ES-I3 (cell line): ENCODE data around the gene PI3.

Source experiments
- H3K36me3 ChIP-seq: 2 replicates; pipeline ENCODE4 v1.6.1; 2013; ENCODE audit warnings: mild to moderate bottlenecking, low read length, control low read depth, moderate library complexity; ENCODE audit not compliant: insufficient read depth
- H3K4me1 ChIP-seq: 2 replicates; pipeline ENCODE4 v1.6.1; 2013; ENCODE audit warnings: mild to moderate bottlenecking, control low read depth, low read length; ENCODE audit not compliant: insufficient read depth
- H3K9ac ChIP-seq: 2 replicates; pipeline ENCODE4 v1.6.1; 2013; ENCODE audit warnings: low read depth, mild to moderate bottlenecking, low read length, moderate library complexity
- H3K9me3 ChIP-seq: 2 replicates; pipeline ENCODE4 v1.6.1; 2013; ENCODE audit warnings: mild to moderate bottlenecking, low read length, moderate library complexity; ENCODE audit not compliant: control insufficient read depth, insufficient read depth

PI3 gene

GRCh38 chr20:45163083-45163803 is 11.5 kb upstream of the PI3 start:
- no peaks in the 10 kb centered on the region for H3K36me3 ChIP-seq
- H3K9ac ChIP-seq: no peak overlapping the region
- no peaks in the 10 kb centered on the region for H3K9me3 ChIP-seq
- H3K4me1 ChIP-seq: no peaks in the 10 kb centered on the region

GRCh38 chr20:45164906-45165305 is 9.8 kb upstream of the PI3 start:
- no peaks in the 10 kb centered on the region for H3K36me3 ChIP-seq
- H3K9ac ChIP-seq: no peak overlapping the region
- H3K4me1 ChIP-seq: no peaks in the 10 kb centered on the region
- H3K9me3 ChIP-seq: no peaks in the 10 kb centered on the region

- H3K4me1 ChIP-seq: no peaks in the 10 kb centered on the region
- H3K9ac ChIP-seq: no peak overlapping the region
- H3K36me3 ChIP-seq: no peaks in the 10 kb centered on the region
- no peaks in the 10 kb centered on the region for H3K9me3 ChIP-seq
Measured at GRCh38 chr20:45173522-45173921, 1.2 kb upstream of the PI3 start.

- H3K4me1 ChIP-seq: no peaks in the 10 kb centered on the region
- H3K9me3 ChIP-seq: no peaks in the 10 kb centered on the region
- no peaks in the 10 kb centered on the region for H3K36me3 ChIP-seq
- H3K9ac ChIP-seq: no peak overlapping the region
Measured at GRCh38 chr20:45176526-45177267, 2.0 kb downstream of the PI3 start.

GRCh38 chr20:45179166-45179565 is 4.5 kb downstream of the PI3 start:
- H3K9ac ChIP-seq: no peak overlapping the region
- H3K9me3 ChIP-seq: no peaks in the 10 kb centered on the region
- H3K36me3 ChIP-seq: no peaks in the 10 kb centered on the region
- H3K4me1 ChIP-seq: no peaks in the 10 kb centered on the region

GRCh38 chr20:45181639-45182038 is 6.9 kb downstream of the PI3 start:
- Histone ChIP-seq H3K36me3 (no peaks in the 10 kb centered on the region), H3K9me3 (no peaks in the 10 kb centered on the region), H3K9ac (no peak overlapping the region), H3K4me1 (no peaks in the 10 kb centered on the region)

- Histone ChIP-seq H3K36me3 (no peaks in the 10 kb centered on the region), H3K4me1 (no peaks in the 10 kb centered on the region), H3K9ac (no peak overlapping the region), H3K9me3 (no peaks in the 10 kb centered on the region)
Measured at GRCh38 chr20:45183084-45183483, 8.4 kb downstream of the PI3 start.

- no peak overlapping the region for H3K9ac ChIP-seq
Measured at GRCh38 chr20:45187693-45188092, 13.0 kb downstream of the PI3 start.

GRCh38 chr20:45189067-45189609 is 14.4 kb downstream of the PI3 start:
- Histone ChIP-seq H3K36me3 (no peaks in the 10 kb centered on the region), H3K9ac (no peak overlapping the region), H3K9me3 (no peaks in the 10 kb centered on the region), H3K4me1 (no peaks in the 10 kb centered on the region)

More at GRCh38 chr20:45187693-45188092, 13.0 kb downstream of the PI3 start:
- Histone ChIP-seq H3K9me3 (no peaks in the 10 kb centered on the region), H3K4me1 (no peaks in the 10 kb centered on the region), H3K36me3 (no peaks in the 10 kb centered on the region)

GRCh38 chr20:45189861-45190260 is 15.2 kb downstream of the PI3 start:
- H3K9ac ChIP-seq: no peak overlapping the region
- no peaks in the 10 kb centered on the region for H3K4me1 ChIP-seq
- H3K36me3 ChIP-seq: no peaks in the 10 kb centered on the region

GRCh38 chr20:45191926-45192325 is 17.2 kb downstream of the PI3 start:
- H3K9me3 ChIP-seq: no peaks in the 10 kb centered on the region
- H3K36me3 ChIP-seq: no peaks in the 10 kb centered on the region
- H3K9ac ChIP-seq: no peak overlapping the region
- H3K4me1 ChIP-seq: no peaks in the 10 kb centered on the region

More at GRCh38 chr20:45189861-45190260, 15.2 kb downstream of the PI3 start:
- H3K9me3 ChIP-seq: no peaks in the 10 kb centered on the region

- Histone ChIP-seq H3K4me1 (no peaks in the 10 kb centered on the region), H3K9me3 (no peaks in the 10 kb centered on the region), H3K36me3 (no peaks in the 10 kb centered on the region), H3K9ac (no peak overlapping the region)
Measured at GRCh38 chr20:45193331-45193730, 18.6 kb downstream of the PI3 start.

GRCh38 chr20:45206725-45207124 is 32.0 kb downstream of the PI3 start, which contains the start of gene SEMG1:
TSS of gene SEMG1 (plus strand) at chr20:45207033. CDS start at chr20:45207054, 21 bp downstream.
- H3K4me1 ChIP-seq: peaks cover 26% of the 10 kb centered on the region
- no peaks in the 10 kb centered on the region for H3K9me3 ChIP-seq

GRCh38 chr20:45209924-45210323 is 35.2 kb downstream of the PI3 start:
- no peaks in the 10 kb centered on the region for H3K9me3 ChIP-seq
- H3K36me3 ChIP-seq: no peaks in the 10 kb centered on the region
- H3K4me1 ChIP-seq: peaks cover 26% of the 10 kb centered on the region
- H3K9ac ChIP-seq: no peak overlapping the region

More at GRCh38 chr20:45206725-45207124, 32.0 kb downstream of the PI3 start, which contains the start of gene SEMG1:
- H3K9ac ChIP-seq: no peak within 1 kb of the TSS
- H3K36me3 ChIP-seq: no peaks in the 10 kb centered on the region
